NCI-H345 treated with DMSO at 0.1 percent for 48 hours (cell line): ENCODE results near the gene PRSS27.

ENCODE experiments used
- DNase-seq: peaks from one replicate; lab custom pipeline; 2025; ENCODE audit not compliant: unreplicated experiment; lab: John Stamatoyannopoulos, UW

PRSS27 gene

GRCh38 chr16:2710021-2710710, 9.9 kb downstream of the PRSS27 start:
- no peak for DNase-seq

GRCh38 chr16:2709588-2709984, 10.4 kb downstream of the PRSS27 start:
- no peak for DNase-seq

- no peak for DNase-seq
Observed at GRCh38 chr16:2708955-2709587, 11.0 kb downstream of the PRSS27 start.

GRCh38 chr16:2708290-2708639, 11.8 kb downstream of the PRSS27 start:
- DNase-seq = no peak

GRCh38 chr16:2707368-2708289, 12.4 kb downstream of the PRSS27 start:
- DNase-seq = no peak

- DNase-seq = no peak
Observed at GRCh38 chr16:2706611-2707311, 13.3 kb downstream of the PRSS27 start.

- no peak for DNase-seq
Observed at GRCh38 chr16:2706085-2706484, 13.9 kb downstream of the PRSS27 start.

- DNase-seq = no peak
Observed at GRCh38 chr16:2705351-2705750, 14.7 kb downstream of the PRSS27 start.

- DNase-seq = no peak
Observed at GRCh38 chr16:2704983-2705275, 15.1 kb downstream of the PRSS27 start.

- no peak for DNase-seq
Observed at GRCh38 chr16:2704166-2704982, 15.7 kb downstream of the PRSS27 start.

- no peak for DNase-seq
Observed at GRCh38 chr16:2702871-2703745, 16.9 kb downstream of the PRSS27 start.

GRCh38 chr16:2702438-2702825, 17.6 kb downstream of the PRSS27 start:
- no peak for DNase-seq

GRCh38 chr16:2701713-2702437, 18.1 kb downstream of the PRSS27 start:
- no peak for DNase-seq

GRCh38 chr16:2701272-2701671, 18.8 kb downstream of the PRSS27 start:
- DNase-seq = no peak

- no peak for DNase-seq
Observed at GRCh38 chr16:2700786-2701185, 19.2 kb downstream of the PRSS27 start.

- no peak for DNase-seq
Observed at GRCh38 chr16:2699791-2700600, 20.0 kb downstream of the PRSS27 start.

- DNase-seq = no peak
Observed at GRCh38 chr16:2698965-2699750, 20.9 kb downstream of the PRSS27 start.
